GM12878 (cell line): ENCODE results near the gene AKAP13. TPM values are rescaled to one million over a fixed set of nuclear protein-coding genes. Genes with fewer than 3 reads are reported as not detected.

Experiments
- CREM ChIP-seq: IDR thresholded peaks from 2 replicates; pipeline ENCODE4 v1.6.1; 2014; ENCODE audit warnings: antibody characterized with exemption, low read depth
- CUX1 ChIP-seq: IDR thresholded peaks from 2 replicates; pipeline ENCODE4 v1.6.1; 2012; ENCODE audit warnings: improper control_type of control experiment, low read depth, low read length; ENCODE audit not compliant: insufficient replicate concordance
- E4F1 ChIP-seq: fragments of 450-650 bp; IDR thresholded peaks from 2 replicates; pipeline ENCODE4 v1.6.1; 2018; ENCODE audit warnings: borderline replicate concordance, mild to moderate bottlenecking; ENCODE audit not compliant: partially characterized antibody
- FOXM1 ChIP-seq: IDR thresholded peaks from 2 replicates; pipeline ENCODE4 v1.6.1; 2012; ENCODE audit warnings: low read depth, mild to moderate bottlenecking, inconsistent platforms, low read length, moderate library complexity
- JUND ChIP-seq: IDR thresholded peaks from 2 replicates; pipeline ENCODE4 v1.6.1; 2012; ENCODE audit warnings: low read depth, mild to moderate bottlenecking, low read length, improper control_type of control experiment, moderate library complexity
- LARP7 ChIP-seq: fragments of 450-650 bp; IDR thresholded peaks from 2 replicates; pipeline ENCODE4 v1.6.1; 2017; ENCODE audit warnings: mild to moderate bottlenecking
- NFXL1 ChIP-seq: fragments of 450-650 bp; IDR thresholded peaks from 2 replicates; pipeline ENCODE4 v1.6.1; 2017; ENCODE audit warnings: antibody characterized with exemption, mild to moderate bottlenecking, borderline replicate concordance
- NR2C1 ChIP-seq: fragments of 450-650 bp; IDR thresholded peaks from 2 replicates; pipeline ENCODE4 v1.6.1; 2017; ENCODE audit warnings: antibody characterized with exemption, mild to moderate bottlenecking, moderate library complexity
- PKNOX1 ChIP-seq: fragments of 450-650 bp; IDR thresholded peaks from 2 replicates; pipeline ENCODE4 v1.6.1; 2016; ENCODE audit warnings: mild to moderate bottlenecking
- PML ChIP-seq: IDR thresholded peaks from 2 replicates; pipeline ENCODE4 v1.6.1; 2012; ENCODE audit warnings: low read length, inconsistent platforms
- SMARCA5 ChIP-seq: fragments of 450-650 bp; IDR thresholded peaks from 2 replicates; pipeline ENCODE4 v1.6.1; 2017; ENCODE audit warnings: mild to moderate bottlenecking
- YBX1 ChIP-seq: fragments of 450-650 bp; IDR thresholded peaks from 2 replicates; pipeline ENCODE4 v1.6.1; 2016; ENCODE audit warnings: antibody characterized with exemption
- ZNF217 ChIP-seq: fragments of 450-650 bp; IDR thresholded peaks from 2 replicates; pipeline ENCODE4 v1.6.1; 2017; ENCODE audit warnings: antibody characterized with exemption, mild to moderate bottlenecking
- ZNF24 ChIP-seq: fragments of 450-650 bp; IDR thresholded peaks from 2 replicates; pipeline ENCODE4 v1.6.1; 2017; ENCODE audit warnings: antibody characterized with exemption, mild to moderate bottlenecking
- polyA plus RNA-seq, 11 experiments: library from polyadenylated mRNA; depleted of rRNA in 4 of 11; unstranded in 6 of 11; stranded (reverse) in 5 of 11; fragments of >200 nt; fragmentation: Nextera tagmentation in 4 of 11; fragmentation: Illumina TruSeq in 1 of 11; extraction: Ambion mirVana in 4 of 11; extraction: Trizol in 1 of 11; gene quantifications; 1 replicate in 1 of 11; 2 replicates in 10 of 11; pipeline versions ENCODE4 v1.2.1 to v1.2.3, GENCODE V29; 2011 to 2016; ENCODE audit warnings: inconsistent platforms in 2 of 11, missing spikeins in 2 of 11, low read depth in 1 of 11
- total RNA-seq, 4 experiments: library from RNA; depleted of rRNA in 3 of 4; stranded (reverse); fragments of >200 nt in 3 of 4; fragmentation: Illumina TruSeq in 1 of 4; extraction: Trizol in 1 of 4; gene quantifications; 2 replicates each; pipeline versions ENCODE4 v1.2.1 to v1.2.3, GENCODE V29; 2013 to 2021
- TF ChIP-seq, protein P1 (sequence below): IDR thresholded peaks from 2 replicates; pipeline ENCODE4 v1.6.1; 2012; ENCODE audit warnings: mild to moderate bottlenecking, low read depth, low read length
- TF ChIP-seq, protein P2 (sequence below): fragments of 450-650 bp; IDR thresholded peaks from 2 replicates; pipeline ENCODE4 v1.6.1; 2017; ENCODE audit warnings: mild to moderate bottlenecking, low read depth, inconsistent platforms; ENCODE audit not compliant: poor library complexity, severe bottlenecking

The AKAP13 gene
- total and polyA plus RNA-seq, 10 of the 15 experiments (the other 5 are each of a cell fraction or from before 2014, with no cell fraction given) = 14.4 to 74.9 (median 55.1) TPM

GRCh38 chr15:85457392-85457968 lies 77.1 kb downstream of the AKAP13 start (continued):
- TF ChIP-seq, protein P1, sequence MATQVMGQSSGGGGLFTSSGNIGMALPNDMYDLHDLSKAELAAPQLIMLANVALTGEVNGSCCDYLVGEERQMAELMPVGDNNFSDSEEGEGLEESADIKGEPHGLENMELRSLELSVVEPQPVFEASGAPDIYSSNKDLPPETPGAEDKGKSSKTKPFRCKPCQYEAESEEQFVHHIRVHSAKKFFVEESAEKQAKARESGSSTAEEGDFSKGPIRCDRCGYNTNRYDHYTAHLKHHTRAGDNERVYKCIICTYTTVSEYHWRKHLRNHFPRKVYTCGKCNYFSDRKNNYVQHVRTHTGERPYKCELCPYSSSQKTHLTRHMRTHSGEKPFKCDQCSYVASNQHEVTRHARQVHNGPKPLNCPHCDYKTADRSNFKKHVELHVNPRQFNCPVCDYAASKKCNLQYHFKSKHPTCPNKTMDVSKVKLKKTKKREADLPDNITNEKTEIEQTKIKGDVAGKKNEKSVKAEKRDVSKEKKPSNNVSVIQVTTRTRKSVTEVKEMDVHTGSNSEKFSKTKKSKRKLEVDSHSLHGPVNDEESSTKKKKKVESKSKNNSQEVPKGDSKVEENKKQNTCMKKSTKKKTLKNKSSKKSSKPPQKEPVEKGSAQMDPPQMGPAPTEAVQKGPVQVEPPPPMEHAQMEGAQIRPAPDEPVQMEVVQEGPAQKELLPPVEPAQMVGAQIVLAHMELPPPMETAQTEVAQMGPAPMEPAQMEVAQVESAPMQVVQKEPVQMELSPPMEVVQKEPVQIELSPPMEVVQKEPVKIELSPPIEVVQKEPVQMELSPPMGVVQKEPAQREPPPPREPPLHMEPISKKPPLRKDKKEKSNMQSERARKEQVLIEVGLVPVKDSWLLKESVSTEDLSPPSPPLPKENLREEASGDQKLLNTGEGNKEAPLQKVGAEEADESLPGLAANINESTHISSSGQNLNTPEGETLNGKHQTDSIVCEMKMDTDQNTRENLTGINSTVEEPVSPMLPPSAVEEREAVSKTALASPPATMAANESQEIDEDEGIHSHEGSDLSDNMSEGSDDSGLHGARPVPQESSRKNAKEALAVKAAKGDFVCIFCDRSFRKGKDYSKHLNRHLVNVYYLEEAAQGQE = 0 out of 2 replicates have a peak, but pooled peaks have one; percentile 8
- no peak for TF ChIP-seq JUND
- no peak for TF ChIP-seq ZNF24
- TF ChIP-seq E4F1 = no peak
- TF ChIP-seq FOXM1 = no peak
- no peak for TF ChIP-seq CREM
- TF ChIP-seq NR2C1 = no peak
- TF ChIP-seq YBX1 = no peak
- 0 out of 2 replicates have a peak, but pooled peaks have one; percentile 44 for TF ChIP-seq PML
- TF ChIP-seq, protein P2, sequence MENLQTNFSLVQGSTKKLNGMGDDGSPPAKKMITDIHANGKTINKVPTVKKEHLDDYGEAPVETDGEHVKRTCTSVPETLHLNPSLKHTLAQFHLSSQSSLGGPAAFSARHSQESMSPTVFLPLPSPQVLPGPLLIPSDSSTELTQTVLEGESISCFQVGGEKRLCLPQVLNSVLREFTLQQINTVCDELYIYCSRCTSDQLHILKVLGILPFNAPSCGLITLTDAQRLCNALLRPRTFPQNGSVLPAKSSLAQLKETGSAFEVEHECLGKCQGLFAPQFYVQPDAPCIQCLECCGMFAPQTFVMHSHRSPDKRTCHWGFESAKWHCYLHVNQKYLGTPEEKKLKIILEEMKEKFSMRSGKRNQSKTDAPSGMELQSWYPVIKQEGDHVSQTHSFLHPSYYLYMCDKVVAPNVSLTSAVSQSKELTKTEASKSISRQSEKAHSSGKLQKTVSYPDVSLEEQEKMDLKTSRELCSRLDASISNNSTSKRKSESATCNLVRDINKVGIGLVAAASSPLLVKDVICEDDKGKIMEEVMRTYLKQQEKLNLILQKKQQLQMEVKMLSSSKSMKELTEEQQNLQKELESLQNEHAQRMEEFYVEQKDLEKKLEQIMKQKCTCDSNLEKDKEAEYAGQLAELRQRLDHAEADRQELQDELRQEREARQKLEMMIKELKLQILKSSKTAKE = peak; percentile 48
- TF ChIP-seq CUX1 = no peak
- TF ChIP-seq SMARCA5 = no peak
- peak; percentile 89 for TF ChIP-seq PKNOX1
- no peak for TF ChIP-seq NFXL1
- no peak for TF ChIP-seq ZNF217
- no peak for TF ChIP-seq LARP7
